GM10266 (cell line): ENCODE data around the gene SH3BGRL3.
"Not testable (repeated sequence)": the region's sequence is repeated elsewhere in the genome, so short reads cannot be mapped to it uniquely, and the experiment has no call there.

Experiments used
- DNase-seq: peaks from one replicate; pipeline ENCODE4 v3.0.0; 2012; ENCODE audit errors: extremely low spot score
- TF ChIP-seq, protein P1 (sequence below): IDR thresholded peaks from 2 replicates; pipeline ENCODE4 v1.5.1; 2012; ENCODE audit warnings: mild to moderate bottlenecking, low read depth; ENCODE audit not compliant: control insufficient read depth, insufficient read depth; ENCODE audit errors: missing control alignments

Gene SH3BGRL3

GRCh38 chr1:26279456-26280332 is at the start of gene SH3BGRL3:
SH3BGRL3 (plus strand) TSS chr1:26280086; CDS start chr1:26280156, 70 bp downstream.
- peak; percentile 93 for DNase-seq
- TF ChIP-seq, protein P1, sequence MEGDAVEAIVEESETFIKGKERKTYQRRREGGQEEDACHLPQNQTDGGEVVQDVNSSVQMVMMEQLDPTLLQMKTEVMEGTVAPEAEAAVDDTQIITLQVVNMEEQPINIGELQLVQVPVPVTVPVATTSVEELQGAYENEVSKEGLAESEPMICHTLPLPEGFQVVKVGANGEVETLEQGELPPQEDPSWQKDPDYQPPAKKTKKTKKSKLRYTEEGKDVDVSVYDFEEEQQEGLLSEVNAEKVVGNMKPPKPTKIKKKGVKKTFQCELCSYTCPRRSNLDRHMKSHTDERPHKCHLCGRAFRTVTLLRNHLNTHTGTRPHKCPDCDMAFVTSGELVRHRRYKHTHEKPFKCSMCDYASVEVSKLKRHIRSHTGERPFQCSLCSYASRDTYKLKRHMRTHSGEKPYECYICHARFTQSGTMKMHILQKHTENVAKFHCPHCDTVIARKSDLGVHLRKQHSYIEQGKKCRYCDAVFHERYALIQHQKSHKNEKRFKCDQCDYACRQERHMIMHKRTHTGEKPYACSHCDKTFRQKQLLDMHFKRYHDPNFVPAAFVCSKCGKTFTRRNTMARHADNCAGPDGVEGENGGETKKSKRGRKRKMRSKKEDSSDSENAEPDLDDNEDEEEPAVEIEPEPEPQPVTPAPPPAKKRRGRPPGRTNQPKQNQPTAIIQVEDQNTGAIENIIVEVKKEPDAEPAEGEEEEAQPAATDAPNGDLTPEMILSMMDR, result peak; percentile 44

DNA sequence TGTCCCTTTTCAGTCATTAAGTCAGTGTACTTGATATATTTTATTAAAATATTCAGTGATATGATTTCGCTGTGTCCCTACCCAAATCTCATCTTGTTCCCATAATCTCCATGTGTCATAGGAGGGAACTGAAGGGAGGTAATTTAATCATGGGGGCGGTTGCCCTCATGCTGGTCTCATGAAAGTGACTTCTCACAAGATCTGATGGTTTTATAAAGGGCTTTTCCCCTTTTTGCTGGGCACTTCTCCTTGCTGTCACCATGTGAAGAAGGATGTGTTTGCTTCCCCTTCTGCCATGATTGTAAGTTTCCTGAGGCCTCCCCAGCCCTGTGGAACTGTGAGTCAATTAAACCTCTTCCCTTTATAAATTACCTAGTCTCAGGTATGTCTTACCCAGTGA is 49.2 kb upstream of the SH3BGRL3 start:
- DNase-seq, result not testable (repeated sequence)

GRCh38 chr1:26233903-26234643 is 45.8 kb upstream of the SH3BGRL3 start, which contains the start of gene CEP85:
CEP85 (plus strand) TSS chr1:26234200; CDS start chr1:26239784, 5,584 bp downstream.
- TF ChIP-seq, protein P1, result peak; percentile 97
- peak; percentile 99 for DNase-seq

GRCh38 chr1:26234644-26235370 is 45.1 kb upstream of the SH3BGRL3 start:
- TF ChIP-seq, protein P1, result peak; percentile 28
- peak; percentile 26 for DNase-seq

GRCh38 chr1:26237230-26237966 is 42.5 kb upstream of the SH3BGRL3 start:
- DNase-seq, result no peak
- TF ChIP-seq, protein P1, result no peak

GRCh38 chr1:26239936-26240335 is 40.0 kb upstream of the SH3BGRL3 start:
- no peak for DNase-seq
- TF ChIP-seq, protein P1, result no peak

DNA sequence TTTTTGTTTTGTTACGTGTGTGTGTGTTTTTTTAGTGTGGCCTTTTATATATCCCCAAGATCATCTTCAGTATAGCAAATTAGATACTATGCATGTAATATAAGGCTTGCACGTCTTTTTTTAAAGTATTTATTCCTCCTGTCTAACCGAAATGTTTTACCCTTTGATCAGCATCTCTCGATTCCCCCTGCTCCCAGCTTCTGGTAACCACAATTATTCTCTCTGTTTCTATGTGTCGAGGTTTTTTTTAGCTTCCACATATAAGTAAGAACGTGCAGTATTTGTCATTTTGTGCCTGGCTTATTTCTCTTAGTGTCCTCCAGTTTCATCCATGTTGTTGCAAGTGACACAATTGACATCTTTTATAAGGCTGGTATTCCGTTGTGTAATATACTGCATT is 27.2 kb upstream of the SH3BGRL3 start:
- no peak for DNase-seq

More for the DNA sequence above, 27.2 kb upstream of the SH3BGRL3 start:
- TF ChIP-seq, protein P1, result no peak
